ENCODE data around the gene IQGAP3.

IQGAP3 gene

DNA sequence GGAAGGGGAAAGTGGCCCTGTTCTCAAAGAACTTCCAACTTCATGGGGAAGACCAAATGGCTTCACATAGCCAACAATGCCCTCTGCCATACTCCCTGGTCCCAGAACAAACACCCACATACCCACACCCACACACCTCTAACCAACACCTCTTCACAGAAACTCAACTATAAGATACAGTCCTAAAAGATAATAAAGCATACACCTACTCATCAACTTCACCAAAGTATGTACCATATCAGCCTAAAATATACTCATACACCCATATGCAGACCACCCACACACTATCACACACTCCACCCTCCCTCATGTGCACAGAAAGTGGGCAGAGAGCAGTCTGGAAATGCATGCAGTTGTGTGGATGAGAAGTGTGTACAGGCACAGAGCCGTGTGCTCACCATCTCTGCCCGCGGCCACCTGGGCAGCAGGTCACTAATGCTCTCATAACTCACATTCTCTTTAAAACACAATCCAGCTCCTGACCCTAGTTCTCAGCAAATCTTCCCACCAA is 27.7 kb downstream of the IQGAP3 start:
- no peaks in the 10 kb centered on the region for H3K9me3 ChIP-seq
- H3K4me1 ChIP-seq (ENCODE audit: control insufficient read depth in 1 of 2, insufficient read depth in 1 of 2, low read depth in 1 of 2, low read length in 1 of 2) = no peaks in the 10 kb centered on the region
- H3K36me3 ChIP-seq = peaks cover 83% of the 10 kb centered on the region
- no peaks in the 10 kb centered on the region for H3K27me3 ChIP-seq
- H3K27ac ChIP-seq = no peak overlapping the region
- no peak overlapping the region for H3K4me3 ChIP-seq (ENCODE audit: low read depth in 1 of 2, low read length in 1 of 2)
- no peak for TF ChIP-seq CTCF (IDR thresholded peaks at IDR 0.05)

- Histone ChIP-seq H3K36me3 (peaks cover 86% of the 10 kb centered on the region), H3K27ac (no peak overlapping the region), H3K4me3 (ENCODE audit: low read depth in 1 of 2, low read length in 1 of 2) (no peak overlapping the region), H3K4me1 (ENCODE audit: control insufficient read depth in 1 of 2, insufficient read depth in 1 of 2, low read depth in 1 of 2, low read length in 1 of 2) (no peaks in the 10 kb centered on the region), H3K9me3 (no peaks in the 10 kb centered on the region), H3K27me3 (no peaks in the 10 kb centered on the region)
- no peak for TF ChIP-seq CTCF (IDR thresholded peaks at IDR 0.05)
These were observed 29.3 kb downstream of the IQGAP3 start for GRCh38 chr1:156543066-156543465.

DNA sequence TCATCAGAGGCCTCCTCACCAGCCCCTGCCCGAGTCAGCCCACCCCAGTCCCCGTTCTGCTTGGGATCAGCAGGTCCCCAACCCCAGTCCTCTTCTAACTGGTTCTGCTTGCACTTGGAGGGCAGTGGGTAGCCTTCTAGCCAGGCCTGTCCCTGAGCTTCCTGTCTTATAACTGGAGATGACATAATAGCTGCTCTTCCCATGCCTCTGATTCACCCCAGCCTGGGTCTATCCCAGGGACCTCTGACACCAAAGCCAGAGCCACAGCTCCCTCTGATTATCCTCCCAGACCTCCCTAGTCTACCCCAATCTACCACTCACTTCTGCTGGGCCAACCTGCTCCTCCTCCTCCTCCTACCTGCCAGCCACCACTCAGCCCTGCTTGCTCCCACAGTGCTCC is 31.4 kb downstream of the IQGAP3 start:
- H3K27ac ChIP-seq = no peak overlapping the region
- no peaks in the 10 kb centered on the region for H3K27me3 ChIP-seq
- H3K36me3 ChIP-seq = peaks cover 83% of the 10 kb centered on the region
- no peaks in the 10 kb centered on the region for H3K9me3 ChIP-seq
- no peak for TF ChIP-seq CTCF (IDR thresholded peaks at IDR 0.05)
- no peaks in the 10 kb centered on the region for H3K4me1 ChIP-seq (ENCODE audit: control insufficient read depth in 1 of 2, insufficient read depth in 1 of 2, low read depth in 1 of 2, low read length in 1 of 2)
- no peak overlapping the region for H3K4me3 ChIP-seq (ENCODE audit: low read depth in 1 of 2, low read length in 1 of 2)

GRCh38 chr1:156539818-156540355 is 32.5 kb downstream of the IQGAP3 start:
- Histone ChIP-seq H3K27me3 (no peaks in the 10 kb centered on the region), H3K9me3 (no peaks in the 10 kb centered on the region), H3K4me1 (ENCODE audit: control insufficient read depth in 1 of 2, insufficient read depth in 1 of 2, low read depth in 1 of 2, low read length in 1 of 2) (no peaks in the 10 kb centered on the region), H3K4me3 (ENCODE audit: low read depth in 1 of 2, low read length in 1 of 2) (no peak overlapping the region), H3K27ac (no peak overlapping the region), H3K36me3 (peaks cover 89% of the 10 kb centered on the region)
- TF ChIP-seq CTCF (IDR thresholded peaks at IDR 0.05) = no peak

DNA sequence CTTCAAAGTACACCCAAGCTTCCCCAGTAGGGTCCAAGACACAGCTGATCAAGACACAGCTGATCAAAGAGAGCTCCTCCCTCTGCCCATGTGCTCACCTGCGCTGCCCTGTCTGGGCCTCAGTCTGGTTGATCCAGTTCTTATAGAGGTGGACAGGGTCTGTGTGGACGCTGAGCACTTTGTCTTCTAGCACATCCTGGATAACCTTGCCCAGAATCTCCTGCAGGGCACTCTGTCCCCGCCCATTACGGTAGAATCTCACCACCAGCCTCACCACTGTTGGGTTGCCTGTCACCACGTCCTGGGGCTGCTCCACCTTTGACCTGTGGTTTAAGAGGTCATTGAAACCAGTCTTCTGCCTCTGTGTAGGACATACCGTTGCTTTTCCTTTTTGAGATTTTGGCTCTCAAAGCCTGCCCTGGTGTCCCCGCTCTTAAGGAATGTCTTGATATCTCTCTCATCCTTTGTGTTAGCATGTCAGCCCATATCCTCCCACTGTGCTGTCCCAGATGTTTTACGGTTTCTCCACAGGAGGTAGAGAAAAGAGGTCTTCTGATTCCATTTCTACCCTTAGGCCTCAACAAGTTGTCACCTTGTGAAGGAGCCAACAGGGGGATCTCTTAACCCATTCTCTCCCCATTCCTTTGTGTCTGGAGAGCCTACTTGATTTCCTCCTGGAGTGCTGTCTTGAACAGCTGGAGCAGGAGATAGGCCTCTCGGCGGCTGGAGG is 33.5 kb downstream of the IQGAP3 start:
- TF ChIP-seq CTCF (IDR thresholded peaks at IDR 0.05) = no peak
- no peaks in the 10 kb centered on the region for H3K27me3 ChIP-seq
- H3K4me1 ChIP-seq (ENCODE audit: control insufficient read depth in 1 of 2, insufficient read depth in 1 of 2, low read depth in 1 of 2, low read length in 1 of 2) = no peaks in the 10 kb centered on the region
- H3K4me3 ChIP-seq (ENCODE audit: low read depth in 1 of 2, low read length in 1 of 2) = no peak overlapping the region
- no peak overlapping the region for H3K27ac ChIP-seq
- H3K36me3 ChIP-seq = peaks cover 93% of the 10 kb centered on the region
- H3K9me3 ChIP-seq = no peaks in the 10 kb centered on the region
